Measurements from ENCODE around the gene FGF22.
A peak's percentile ranks its signal among the peaks of the same experiment; 100 is the strongest.

FGF22 gene

DNA sequence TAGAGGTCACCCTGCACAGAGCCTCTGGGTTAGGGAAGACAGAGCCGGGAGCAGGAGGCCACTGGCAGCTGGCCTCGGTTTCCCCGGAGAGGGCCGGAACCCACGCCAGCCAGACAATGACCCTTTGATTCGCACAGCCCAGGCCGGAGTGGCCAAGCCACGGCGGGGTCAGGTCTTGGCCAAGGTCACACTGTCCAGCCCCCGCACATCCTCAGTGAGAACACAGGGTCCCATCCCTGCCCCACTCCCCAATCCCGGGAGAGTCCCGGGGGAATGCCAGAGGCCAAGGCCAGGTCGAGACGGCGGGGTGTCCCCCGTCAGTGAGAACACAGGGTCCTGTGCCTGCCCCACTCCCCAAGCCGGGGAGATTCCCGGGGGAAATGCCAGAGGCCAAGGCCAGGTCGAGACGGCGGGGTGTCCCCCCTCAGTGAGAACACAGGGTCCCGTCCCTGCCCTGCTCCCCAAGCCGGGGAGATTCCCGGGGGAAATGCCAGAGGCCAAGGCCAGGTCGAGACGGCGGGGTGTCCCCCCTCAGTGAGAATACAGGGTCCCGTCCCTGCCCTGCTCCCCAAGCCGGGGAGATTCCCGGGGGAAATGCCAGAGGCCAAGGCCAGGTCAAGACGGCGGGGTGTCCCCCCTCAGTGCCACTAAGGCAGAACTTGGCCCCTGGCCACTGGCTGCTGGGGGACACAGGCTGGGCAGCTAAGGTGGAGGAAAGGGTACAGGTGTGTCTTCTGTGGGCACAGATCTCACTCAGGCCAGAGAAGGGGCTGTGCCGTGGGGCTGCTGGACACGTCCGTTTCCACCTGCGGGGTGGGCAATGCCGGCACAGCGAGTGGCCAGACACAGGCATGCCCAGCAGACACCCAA, 34.8 kb downstream of the FGF22 start:
- TF ChIP-seq NFIC (IDR thresholded peaks at IDR 0.05) (no peak), TCF12 (IDR thresholded peaks at IDR 0.05; ENCODE audit: low read depth) (no peak), CREB1 (IDR thresholded peaks at IDR 0.05; ENCODE audit: low read depth) (no peak), CEBPB (IDR thresholded peaks at IDR 0.05) (no peak), TEAD4 (IDR thresholded peaks at IDR 0.05) (no peak), FOXM1 (IDR thresholded peaks at IDR 0.05; ENCODE audit: borderline replicate concordance, low read depth) (no peak)
- TF ChIP-seq, protein P1, sequence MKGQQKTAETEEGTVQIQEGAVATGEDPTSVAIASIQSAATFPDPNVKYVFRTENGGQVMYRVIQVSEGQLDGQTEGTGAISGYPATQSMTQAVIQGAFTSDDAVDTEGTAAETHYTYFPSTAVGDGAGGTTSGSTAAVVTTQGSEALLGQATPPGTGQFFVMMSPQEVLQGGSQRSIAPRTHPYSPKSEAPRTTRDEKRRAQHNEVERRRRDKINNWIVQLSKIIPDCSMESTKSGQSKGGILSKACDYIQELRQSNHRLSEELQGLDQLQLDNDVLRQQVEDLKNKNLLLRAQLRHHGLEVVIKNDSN (IDR thresholded peaks at IDR 0.05): no peak
- TF ChIP-seq, protein P2, sequence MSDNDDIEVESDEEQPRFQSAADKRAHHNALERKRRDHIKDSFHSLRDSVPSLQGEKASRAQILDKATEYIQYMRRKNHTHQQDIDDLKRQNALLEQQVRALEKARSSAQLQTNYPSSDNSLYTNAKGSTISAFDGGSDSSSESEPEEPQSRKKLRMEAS (IDR thresholded peaks at IDR 0.05): no peak

DNA sequence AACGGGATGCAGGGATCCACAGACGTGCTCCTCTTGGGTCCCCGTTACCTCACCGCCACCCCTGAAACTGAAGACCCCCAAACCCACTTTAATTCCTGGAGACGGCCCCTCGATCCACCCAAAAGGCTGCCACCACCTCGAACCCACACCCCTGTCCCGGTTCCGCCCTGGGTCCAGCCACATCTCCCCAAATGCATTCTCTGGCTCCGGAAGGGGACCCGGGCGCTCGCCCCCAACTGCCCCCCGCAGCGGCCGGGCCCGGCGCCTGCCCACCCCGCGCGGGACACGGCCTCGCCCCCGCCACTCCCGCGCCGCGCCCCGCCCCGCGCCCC, 36.3 kb downstream of the FGF22 start:
- TF ChIP-seq CEBPB (IDR thresholded peaks at IDR 0.05): no peak
- TF ChIP-seq, protein P2 (IDR thresholded peaks at IDR 0.05): no peak
- no peak; the same call in 1 of the 2 replicates for TF ChIP-seq TCF12 (IDR thresholded peaks at IDR 0.05; ENCODE audit: low read depth)
- no peak for TF ChIP-seq NFIC (IDR thresholded peaks at IDR 0.05)
- TF ChIP-seq ZBTB7A (IDR thresholded peaks at IDR 0.05; ENCODE audit: low read depth): no peak
- TF ChIP-seq, protein P1 (IDR thresholded peaks at IDR 0.05): no peak
- TF ChIP-seq EP300 (IDR thresholded peaks at IDR 0.05; ENCODE audit: borderline replicate concordance): no peak
- TF ChIP-seq FOXM1 (IDR thresholded peaks at IDR 0.05; ENCODE audit: borderline replicate concordance, low read depth): no peak
- no peak for TF ChIP-seq YY1 (IDR thresholded peaks at IDR 0.05; ENCODE audit: low read depth)
- TF ChIP-seq TEAD4 (IDR thresholded peaks at IDR 0.05): no peak

DNA sequence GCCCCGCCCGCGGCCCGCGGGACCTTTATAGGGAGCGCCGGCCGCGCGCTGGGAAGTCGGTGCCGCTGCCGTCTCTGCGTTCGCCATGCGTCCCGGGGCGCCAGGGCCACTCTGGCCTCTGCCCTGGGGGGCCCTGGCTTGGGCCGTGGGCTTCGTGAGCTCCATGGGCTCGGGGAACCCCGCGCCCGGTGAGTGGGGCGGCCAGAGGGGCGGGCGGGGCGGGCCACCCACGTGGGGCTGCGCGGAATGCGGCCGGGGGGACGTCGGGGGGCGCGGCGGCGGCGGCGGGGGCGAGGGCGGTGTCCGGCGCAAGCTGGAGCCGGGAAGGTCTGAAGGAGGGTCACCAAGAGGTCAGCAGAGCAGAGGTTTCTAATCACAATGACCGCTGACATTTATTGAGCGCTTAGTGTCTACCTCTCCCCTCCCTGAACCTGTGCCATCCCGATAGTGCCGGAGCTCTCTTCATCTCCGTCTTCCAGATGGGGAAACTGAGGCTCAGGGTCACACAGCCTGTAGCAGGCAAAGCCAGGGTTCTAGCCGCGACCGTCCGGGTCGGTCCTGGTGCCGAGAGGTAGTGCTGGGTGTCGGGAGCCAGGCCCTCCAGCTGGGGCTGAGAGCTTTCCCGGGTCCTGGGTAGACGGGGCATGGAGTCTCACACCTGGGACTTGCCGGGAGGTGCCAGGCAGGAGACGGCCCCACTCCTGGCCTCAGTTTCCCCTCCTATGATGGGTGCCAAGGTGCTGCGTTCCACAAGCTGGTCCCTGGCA, 36.8 kb downstream of the FGF22 start, which contains the start of gene FSTL3:
TSS of gene FSTL3 (plus strand) at position 54 of the 767 bp plus-strand sequence. CDS start at position 86, 32 bp downstream.
- TF ChIP-seq, protein P1 (IDR thresholded peaks at IDR 0.05): peak; percentile 56; the same call in 1 of the 2 replicates
- TF ChIP-seq TEAD4 (IDR thresholded peaks at IDR 0.05) (peak; percentile 16; the same call in 1 of the 2 replicates), TCF12 (IDR thresholded peaks at IDR 0.05; ENCODE audit: low read depth) (no peak)
- TF ChIP-seq, protein P2 (IDR thresholded peaks at IDR 0.05): peak; percentile 19; the same call in 1 of the 2 replicates

DNA sequence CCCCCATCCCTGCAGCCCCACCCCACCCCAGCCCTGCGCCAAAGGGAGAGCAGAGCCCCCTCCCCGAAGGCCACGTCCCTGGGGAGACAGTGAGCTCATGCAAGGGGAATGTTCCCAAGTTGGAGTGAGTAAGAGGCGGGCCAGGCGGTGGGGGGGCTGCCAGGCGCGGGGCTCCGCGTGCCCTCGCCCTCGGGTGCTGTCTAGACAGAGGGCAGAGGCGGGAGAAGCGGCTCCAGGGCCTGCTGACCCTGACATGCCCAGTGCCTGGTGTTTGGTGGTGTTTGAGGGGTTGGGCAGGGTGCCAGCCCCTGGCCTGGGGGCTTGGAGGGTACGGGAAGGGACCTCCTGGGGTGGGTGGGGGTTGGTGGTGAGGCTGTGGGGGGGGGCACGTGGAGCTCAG, 37.5 kb downstream of the FGF22 start:
- TF ChIP-seq, protein P1 (IDR thresholded peaks at IDR 0.05): no peak
- TF ChIP-seq NFIC (IDR thresholded peaks at IDR 0.05) (peak; percentile 40; the same call in 1 of the 2 replicates), EP300 (IDR thresholded peaks at IDR 0.05; ENCODE audit: borderline replicate concordance) (peak; percentile 43), TEAD4 (IDR thresholded peaks at IDR 0.05) (peak; percentile 84), ZBTB7A (IDR thresholded peaks at IDR 0.05; ENCODE audit: low read depth) (peak; percentile 74), EGR1 (IDR thresholded peaks at IDR 0.05) (no peak), TAF1 (IDR thresholded peaks at IDR 0.05; ENCODE audit: low read depth) (no peak)
- TF ChIP-seq, protein P2 (IDR thresholded peaks at IDR 0.05): peak; percentile 81

DNA sequence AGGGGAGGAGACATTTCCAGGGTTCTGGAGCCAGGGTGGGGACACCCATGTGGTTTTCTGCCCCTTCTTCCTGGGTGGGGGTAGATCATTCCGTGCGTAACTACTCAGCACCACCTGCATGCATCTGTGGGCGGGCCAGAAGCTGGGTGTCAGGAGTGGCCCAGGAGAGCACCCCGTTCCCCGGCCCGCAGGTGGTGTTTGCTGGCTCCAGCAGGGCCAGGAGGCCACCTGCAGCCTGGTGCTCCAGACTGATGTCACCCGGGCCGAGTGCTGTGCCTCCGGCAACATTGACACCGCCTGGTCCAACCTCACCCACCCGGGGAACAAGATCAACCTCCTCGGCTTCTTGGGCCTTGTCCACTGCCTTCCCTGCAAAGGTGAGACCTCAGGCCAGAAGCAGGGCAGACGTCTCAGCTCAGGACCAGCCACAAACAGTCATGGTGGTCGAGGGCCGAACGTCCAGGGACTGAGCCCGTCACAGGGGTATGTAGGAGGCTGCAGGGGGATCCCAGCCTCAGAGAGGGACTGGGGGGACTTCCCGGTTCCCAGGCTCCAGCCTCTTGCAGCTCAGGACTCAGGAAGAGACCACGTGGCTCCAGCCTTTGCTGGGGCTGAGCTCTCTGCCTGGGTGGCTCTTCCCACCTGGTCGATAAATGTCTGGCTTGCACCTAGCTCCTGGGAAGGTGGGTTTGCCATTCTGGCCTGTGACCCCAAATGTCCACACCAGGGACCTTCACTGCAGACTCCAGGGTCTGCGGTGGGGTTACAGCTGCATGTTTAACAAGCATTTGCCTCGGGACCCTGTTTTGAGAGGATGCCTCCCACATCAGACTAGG, 38.1 kb downstream of the FGF22 start:
- TF ChIP-seq, protein P2 (IDR thresholded peaks at IDR 0.05): peak; percentile 4; the same call in 1 of the 2 replicates
- no peak for TF ChIP-seq NFIC (IDR thresholded peaks at IDR 0.05)

DNA sequence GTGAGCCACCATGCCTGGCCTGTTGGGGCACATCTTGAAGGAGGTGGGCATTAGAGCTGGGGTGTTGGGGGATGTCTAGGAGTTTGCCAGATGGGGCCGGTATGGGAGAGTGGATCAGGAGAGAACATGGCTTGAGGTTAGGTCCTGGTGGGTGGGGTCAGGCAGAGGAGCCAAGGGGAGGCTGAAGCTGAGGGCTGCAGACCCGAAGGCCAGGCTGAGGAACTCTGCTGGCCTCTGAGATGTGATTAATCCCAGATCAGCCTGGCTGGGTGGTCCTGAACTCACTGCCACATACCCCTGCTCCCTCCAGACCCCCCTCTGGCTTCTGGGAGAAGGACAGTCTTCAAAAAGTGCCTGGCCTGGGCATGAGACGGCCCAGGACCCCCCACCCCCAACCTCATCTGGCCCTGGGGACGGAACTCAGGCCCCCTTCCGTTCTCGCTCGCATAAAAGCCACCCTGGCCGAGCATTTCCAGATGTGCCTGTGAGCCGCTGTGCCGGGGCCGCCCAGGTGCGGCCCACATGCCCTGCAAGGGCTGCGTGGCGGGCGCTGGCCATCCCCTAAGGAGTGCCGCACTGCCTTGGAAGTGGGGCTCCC, 39.2 kb downstream of the FGF22 start:
- TF ChIP-seq, protein P2 (IDR thresholded peaks at IDR 0.05): no peak
- TF ChIP-seq NFIC (IDR thresholded peaks at IDR 0.05) (no peak), EGR1 (IDR thresholded peaks at IDR 0.05) (no peak), TCF12 (IDR thresholded peaks at IDR 0.05; ENCODE audit: low read depth) (no peak), EP300 (IDR thresholded peaks at IDR 0.05; ENCODE audit: borderline replicate concordance) (no peak), ZBTB7A (IDR thresholded peaks at IDR 0.05; ENCODE audit: low read depth) (no peak), RAD21 (IDR thresholded peaks at IDR 0.05; ENCODE audit: low read depth) (no peak), CEBPB (IDR thresholded peaks at IDR 0.05) (no peak), TEAD4 (IDR thresholded peaks at IDR 0.05) (no peak), YY1 (IDR thresholded peaks at IDR 0.05; ENCODE audit: low read depth) (no peak), FOXM1 (IDR thresholded peaks at IDR 0.05; ENCODE audit: borderline replicate concordance, low read depth) (no peak), CREB1 (IDR thresholded peaks at IDR 0.05; ENCODE audit: low read depth) (no peak), TAF1 (IDR thresholded peaks at IDR 0.05; ENCODE audit: low read depth) (no peak)
- TF ChIP-seq, protein P3, sequence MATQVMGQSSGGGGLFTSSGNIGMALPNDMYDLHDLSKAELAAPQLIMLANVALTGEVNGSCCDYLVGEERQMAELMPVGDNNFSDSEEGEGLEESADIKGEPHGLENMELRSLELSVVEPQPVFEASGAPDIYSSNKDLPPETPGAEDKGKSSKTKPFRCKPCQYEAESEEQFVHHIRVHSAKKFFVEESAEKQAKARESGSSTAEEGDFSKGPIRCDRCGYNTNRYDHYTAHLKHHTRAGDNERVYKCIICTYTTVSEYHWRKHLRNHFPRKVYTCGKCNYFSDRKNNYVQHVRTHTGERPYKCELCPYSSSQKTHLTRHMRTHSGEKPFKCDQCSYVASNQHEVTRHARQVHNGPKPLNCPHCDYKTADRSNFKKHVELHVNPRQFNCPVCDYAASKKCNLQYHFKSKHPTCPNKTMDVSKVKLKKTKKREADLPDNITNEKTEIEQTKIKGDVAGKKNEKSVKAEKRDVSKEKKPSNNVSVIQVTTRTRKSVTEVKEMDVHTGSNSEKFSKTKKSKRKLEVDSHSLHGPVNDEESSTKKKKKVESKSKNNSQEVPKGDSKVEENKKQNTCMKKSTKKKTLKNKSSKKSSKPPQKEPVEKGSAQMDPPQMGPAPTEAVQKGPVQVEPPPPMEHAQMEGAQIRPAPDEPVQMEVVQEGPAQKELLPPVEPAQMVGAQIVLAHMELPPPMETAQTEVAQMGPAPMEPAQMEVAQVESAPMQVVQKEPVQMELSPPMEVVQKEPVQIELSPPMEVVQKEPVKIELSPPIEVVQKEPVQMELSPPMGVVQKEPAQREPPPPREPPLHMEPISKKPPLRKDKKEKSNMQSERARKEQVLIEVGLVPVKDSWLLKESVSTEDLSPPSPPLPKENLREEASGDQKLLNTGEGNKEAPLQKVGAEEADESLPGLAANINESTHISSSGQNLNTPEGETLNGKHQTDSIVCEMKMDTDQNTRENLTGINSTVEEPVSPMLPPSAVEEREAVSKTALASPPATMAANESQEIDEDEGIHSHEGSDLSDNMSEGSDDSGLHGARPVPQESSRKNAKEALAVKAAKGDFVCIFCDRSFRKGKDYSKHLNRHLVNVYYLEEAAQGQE (IDR thresholded peaks at IDR 0.05; ENCODE audit: low read depth): no peak
- TF ChIP-seq, protein P1 (IDR thresholded peaks at IDR 0.05): no peak
